ENCODE data around the gene MBNL2.

The MBNL2 gene

DNA sequence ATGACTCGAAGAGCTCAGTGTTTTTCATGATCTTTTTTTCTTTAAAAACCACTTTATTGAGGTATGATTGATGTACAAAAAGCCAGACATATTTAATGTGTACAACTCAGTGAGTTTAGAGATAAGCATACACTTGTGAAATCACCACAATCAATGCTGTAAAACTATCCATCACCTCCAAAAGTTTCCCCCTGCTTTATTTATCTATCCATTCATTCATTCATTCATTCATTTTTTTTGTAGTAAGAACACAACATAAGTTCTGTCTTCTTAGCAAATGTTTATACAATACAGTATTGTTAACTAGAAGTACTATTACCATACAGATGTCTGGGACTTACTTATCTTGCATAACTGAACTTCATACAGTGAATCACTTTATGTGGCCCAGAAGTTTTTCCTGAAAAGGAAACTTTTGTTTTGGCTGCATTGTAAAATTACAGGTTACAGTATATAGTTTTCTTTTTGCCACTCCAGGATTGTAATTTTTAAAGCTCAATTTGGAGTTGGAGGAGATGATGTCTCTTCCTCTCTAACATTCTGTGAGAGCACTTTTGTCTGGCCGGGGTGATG lies 218.6 kb downstream of the MBNL2 start:
- no peak overlapping the region for H3K27ac ChIP-seq (ENCODE audit: low read length)
- H3K9me3 ChIP-seq (ENCODE audit: control insufficient read depth, low read depth, low read length), result no peaks in the 10 kb centered on the region
- H3K36me3 ChIP-seq (ENCODE audit: control insufficient read depth, low read depth, low read length), result peaks cover 7% of the 10 kb centered on the region
- H3K27me3 ChIP-seq (ENCODE audit: control insufficient read depth, insufficient read depth, low read length), result no peaks in the 10 kb centered on the region
- H3K4me3 ChIP-seq (ENCODE audit: low read length), result no peak overlapping the region
- peaks cover 8% of the 10 kb centered on the region for H3K4me1 ChIP-seq (ENCODE audit: control insufficient read depth, low read depth, low read length)
- H3K9ac ChIP-seq (ENCODE audit: low read length), result no peak overlapping the region

DNA sequence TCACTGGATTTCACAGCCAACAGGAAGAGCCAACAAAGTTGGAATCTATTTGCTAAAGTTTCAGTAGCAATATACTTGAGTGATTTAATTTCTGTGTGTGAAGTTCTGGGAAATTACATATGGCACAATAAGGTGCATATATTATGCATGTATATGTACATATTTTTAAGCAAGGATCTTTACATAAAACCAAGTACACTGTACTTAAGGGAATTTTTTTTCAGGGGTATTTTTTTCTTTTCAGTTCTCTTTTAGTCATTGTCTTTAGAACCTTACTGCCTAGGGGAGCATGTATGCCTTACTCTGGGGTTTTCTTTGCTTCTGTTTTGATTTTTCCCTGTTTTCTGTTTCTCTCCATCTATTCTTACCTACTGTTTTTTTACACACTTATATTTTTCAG lies 219.2 kb downstream of the MBNL2 start:
- peaks cover 1% of the 10 kb centered on the region for H3K4me1 ChIP-seq (ENCODE audit: control insufficient read depth, low read depth, low read length)
- H3K36me3 ChIP-seq (ENCODE audit: control insufficient read depth, low read depth, low read length), result peaks cover 7% of the 10 kb centered on the region
- no peak overlapping the region for H3K4me3 ChIP-seq (ENCODE audit: low read length)
- no peaks in the 10 kb centered on the region for H3K9me3 ChIP-seq (ENCODE audit: control insufficient read depth, low read depth, low read length)
- no peak overlapping the region for H3K9ac ChIP-seq (ENCODE audit: low read length)
- no peaks in the 10 kb centered on the region for H3K27me3 ChIP-seq (ENCODE audit: control insufficient read depth, insufficient read depth, low read length)
- H3K27ac ChIP-seq (ENCODE audit: low read length), result no peak overlapping the region

Measured in iPS-18a (cell line).